ENCODE results near the gene CNTN4. TPM values are rescaled to one million over a fixed set of nuclear protein-coding genes. Genes with fewer than 3 reads are reported as not detected.

CNTN4 gene
- total RNA-seq, 1 donor from 2014 or later, result 1.6 TPM

DNA sequence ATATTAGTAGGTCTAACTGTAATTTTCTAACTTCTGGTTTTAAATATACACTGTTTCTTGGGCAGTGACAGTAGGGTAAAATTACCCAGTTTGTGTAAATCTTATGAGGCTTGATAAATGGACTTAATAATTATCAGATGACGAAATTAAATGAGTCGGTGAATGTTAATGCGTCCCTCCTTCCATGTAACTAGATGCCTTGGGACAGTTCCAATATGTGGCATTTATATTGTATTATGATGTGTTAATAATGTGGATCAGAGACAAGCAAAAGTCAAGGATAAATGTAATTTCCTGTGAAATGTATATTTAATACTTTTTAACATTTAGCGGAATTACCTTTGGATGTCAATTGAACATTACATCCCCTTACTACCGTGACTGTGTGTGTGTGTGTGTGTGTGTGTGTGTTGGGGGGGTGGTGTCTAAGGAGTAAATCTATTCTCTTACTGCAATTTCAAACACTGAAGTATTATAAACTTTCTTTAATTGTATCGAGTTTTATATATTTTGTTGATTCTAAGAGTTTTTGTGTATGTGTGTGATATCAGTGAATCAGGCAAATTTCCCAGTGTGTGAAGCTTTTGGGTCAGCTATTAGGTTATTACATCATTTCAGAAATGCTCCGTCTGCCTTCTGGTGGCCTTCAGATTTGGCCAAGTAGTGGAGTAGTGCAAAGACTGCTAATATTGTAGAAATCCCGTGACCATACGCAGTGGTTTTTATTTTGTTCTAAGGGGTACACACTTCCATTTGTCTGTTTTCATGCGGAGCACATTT, 50.1 kb downstream of the CNTN4 start:
- DNase-seq (ENCODE audit: low read depth), result no peak
- TF ChIP-seq, protein P1, sequence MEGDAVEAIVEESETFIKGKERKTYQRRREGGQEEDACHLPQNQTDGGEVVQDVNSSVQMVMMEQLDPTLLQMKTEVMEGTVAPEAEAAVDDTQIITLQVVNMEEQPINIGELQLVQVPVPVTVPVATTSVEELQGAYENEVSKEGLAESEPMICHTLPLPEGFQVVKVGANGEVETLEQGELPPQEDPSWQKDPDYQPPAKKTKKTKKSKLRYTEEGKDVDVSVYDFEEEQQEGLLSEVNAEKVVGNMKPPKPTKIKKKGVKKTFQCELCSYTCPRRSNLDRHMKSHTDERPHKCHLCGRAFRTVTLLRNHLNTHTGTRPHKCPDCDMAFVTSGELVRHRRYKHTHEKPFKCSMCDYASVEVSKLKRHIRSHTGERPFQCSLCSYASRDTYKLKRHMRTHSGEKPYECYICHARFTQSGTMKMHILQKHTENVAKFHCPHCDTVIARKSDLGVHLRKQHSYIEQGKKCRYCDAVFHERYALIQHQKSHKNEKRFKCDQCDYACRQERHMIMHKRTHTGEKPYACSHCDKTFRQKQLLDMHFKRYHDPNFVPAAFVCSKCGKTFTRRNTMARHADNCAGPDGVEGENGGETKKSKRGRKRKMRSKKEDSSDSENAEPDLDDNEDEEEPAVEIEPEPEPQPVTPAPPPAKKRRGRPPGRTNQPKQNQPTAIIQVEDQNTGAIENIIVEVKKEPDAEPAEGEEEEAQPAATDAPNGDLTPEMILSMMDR (conservative IDR thresholded peaks at IDR 0.05; ENCODE audit: low read depth, low read length), result no peak
- H3K4me3 ChIP-seq (ENCODE audit: low read depth, low read length), result no peak overlapping the region

DNA sequence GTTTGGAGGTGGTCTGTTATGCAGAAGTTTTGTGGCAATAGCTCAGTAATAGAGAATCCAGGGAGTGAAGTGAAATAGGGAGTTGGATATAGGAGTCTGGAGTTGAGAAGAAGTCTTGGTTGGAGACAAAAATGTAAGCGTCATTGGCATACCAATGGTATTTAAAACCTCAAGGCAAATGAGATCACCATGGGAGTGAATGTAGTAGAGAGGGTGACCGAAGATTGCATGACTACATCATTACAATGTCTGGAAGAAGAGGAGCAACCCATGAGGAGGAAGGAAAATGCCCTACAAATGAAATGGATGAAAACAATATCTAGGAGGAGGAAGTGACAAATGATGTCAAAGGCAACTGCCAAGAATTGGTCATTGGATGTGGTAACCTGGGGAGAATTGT, 54.4 kb downstream of the CNTN4 start:
- no peak overlapping the region for H3K4me3 ChIP-seq (ENCODE audit: low read depth, low read length)
- DNase-seq (ENCODE audit: low read depth), result no peak
- TF ChIP-seq, protein P1 (conservative IDR thresholded peaks at IDR 0.05; ENCODE audit: low read depth, low read length), result no peak

DNA sequence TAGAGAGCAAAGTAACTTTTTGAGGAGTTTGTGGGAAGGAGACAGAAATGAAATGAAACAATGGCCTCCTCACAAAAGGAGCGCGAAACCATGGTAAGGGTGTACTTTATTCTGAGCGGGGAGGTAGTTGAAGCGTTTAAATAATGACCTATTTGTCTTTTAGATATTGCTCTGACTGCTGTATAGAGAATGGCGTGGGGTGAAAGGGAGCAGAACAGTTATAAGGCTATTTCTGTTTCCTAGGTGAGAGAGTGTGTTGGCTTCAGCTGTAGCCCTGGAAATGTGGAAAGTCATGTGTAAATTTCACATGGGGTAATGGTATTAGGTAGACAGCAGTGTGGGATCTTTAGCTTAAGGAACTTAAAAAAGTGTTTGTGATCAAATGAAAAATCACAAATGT, 54.9 kb downstream of the CNTN4 start:
- TF ChIP-seq, protein P1 (conservative IDR thresholded peaks at IDR 0.05; ENCODE audit: low read depth, low read length), result no peak
- no peak overlapping the region for H3K4me3 ChIP-seq (ENCODE audit: low read depth, low read length)
- DNase-seq (ENCODE audit: low read depth), result no peak

DNA sequence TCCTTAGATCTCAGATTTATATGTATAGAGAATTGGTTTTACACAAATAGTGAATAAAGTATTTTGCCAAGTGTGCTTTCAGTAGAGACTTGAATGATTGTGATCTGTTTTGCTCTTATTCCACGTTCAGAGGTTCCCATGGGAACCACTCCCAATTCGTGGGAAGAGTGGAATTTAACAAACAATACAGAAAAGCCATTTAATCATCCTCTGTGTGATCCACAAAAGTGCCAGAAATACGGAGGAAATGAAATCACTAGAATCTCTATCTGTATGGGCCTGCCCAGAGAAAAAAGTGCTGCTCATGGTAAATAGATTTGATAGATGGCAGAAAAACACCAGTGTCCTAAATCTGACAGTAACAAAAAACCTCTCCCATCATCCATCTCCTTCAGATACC, 56.0 kb downstream of the CNTN4 start:
- no peak overlapping the region for H3K4me3 ChIP-seq (ENCODE audit: low read depth, low read length)
- TF ChIP-seq, protein P1 (conservative IDR thresholded peaks at IDR 0.05; ENCODE audit: low read depth, low read length), result no peak
- no peak for DNase-seq (ENCODE audit: low read depth)

DNA sequence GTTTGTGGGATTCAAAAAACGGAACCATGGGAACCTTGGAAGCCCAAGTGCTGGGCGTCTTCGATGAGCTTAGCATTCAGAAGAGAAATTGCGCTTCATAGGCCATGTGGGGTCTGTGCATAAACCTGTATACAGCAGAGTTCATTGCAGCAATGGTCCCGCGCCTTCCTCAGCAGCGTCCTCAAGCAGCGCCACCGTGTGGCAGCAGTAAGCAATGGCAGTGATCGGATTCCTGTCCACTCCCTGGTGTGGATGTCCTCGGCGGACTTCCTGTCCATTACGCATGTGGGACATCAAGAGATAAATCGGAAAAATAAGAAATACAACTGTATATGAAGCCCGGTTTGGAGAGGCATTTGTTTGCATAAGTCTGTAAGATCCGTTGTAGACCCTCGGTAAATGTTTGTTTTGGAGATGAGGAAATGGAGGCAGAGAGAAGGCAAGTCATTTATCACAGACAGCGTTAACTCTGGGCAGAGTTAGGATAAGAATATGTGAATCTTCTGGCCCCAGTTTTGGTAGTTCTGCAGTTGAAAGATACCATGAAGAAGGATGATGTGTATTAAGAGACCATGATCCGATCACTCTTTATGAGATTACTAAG, 57.7 kb downstream of the CNTN4 start:
- TF ChIP-seq, protein P1 (conservative IDR thresholded peaks at IDR 0.05; ENCODE audit: low read depth, low read length), result peak; percentile 80
- H3K4me3 ChIP-seq (ENCODE audit: low read depth, low read length), result no peak overlapping the region
- DNase-seq (ENCODE audit: low read depth), result no peak

DNA sequence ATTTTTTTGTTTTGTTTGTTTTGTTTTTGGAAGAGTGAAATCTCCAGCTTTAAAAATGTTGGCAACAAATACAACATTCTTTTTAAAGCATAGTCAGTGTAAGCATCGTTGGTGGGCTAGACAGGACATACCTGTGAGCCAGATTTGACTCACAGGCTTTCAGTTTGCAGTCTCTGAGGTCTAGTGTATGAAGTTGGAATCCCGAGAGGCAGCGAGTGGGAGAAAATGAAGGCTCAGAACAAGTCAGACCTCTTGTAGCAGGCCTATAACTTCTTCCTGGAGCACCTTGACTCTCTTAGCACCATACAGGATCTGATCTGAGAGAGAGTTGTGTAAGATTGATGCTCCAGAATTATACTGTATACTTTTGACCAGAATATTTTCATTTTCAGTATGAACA, 60.2 kb downstream of the CNTN4 start:
- no peak for DNase-seq (ENCODE audit: low read depth)
- no peak overlapping the region for H3K4me3 ChIP-seq (ENCODE audit: low read depth, low read length)
- TF ChIP-seq, protein P1 (conservative IDR thresholded peaks at IDR 0.05; ENCODE audit: low read depth, low read length), result no peak

DNA sequence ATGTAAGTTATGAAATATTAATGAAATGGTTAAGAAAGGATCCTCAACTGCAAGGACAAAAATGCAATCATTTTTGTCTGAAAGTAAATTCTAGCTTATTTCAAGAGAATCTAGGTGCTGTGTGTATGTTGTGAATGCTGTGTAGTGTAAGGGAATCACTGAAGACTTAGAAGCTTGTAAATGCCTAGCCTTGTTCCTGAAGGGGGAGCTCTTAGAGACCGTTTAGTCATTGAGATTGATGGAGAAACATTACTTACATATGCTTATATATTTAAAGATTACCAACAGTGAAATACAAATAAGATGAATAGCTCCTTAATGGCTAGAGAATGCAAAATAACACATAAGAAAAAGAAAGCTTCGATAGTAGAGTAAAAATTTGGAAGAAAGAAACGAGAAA, 67.9 kb downstream of the CNTN4 start:
- DNase-seq (ENCODE audit: low read depth), result peak; percentile 9
- TF ChIP-seq, protein P1 (conservative IDR thresholded peaks at IDR 0.05; ENCODE audit: low read depth, low read length), result peak; percentile 57
- no peak overlapping the region for H3K4me3 ChIP-seq (ENCODE audit: low read depth, low read length)

Data from epithelial cell of proximal tubule (primary cell).